HUES6 (cell line): ENCODE results near the gene NFYA.

Experiments used
- H3K27ac ChIP-seq: 2 replicates; pipeline ENCODE4 v1.7.0; 2013; ENCODE audit warnings: low read depth, mild to moderate bottlenecking, low read length, inconsistent platforms
- H3K27me3 ChIP-seq: 2 replicates; pipeline ENCODE4 v1.6.1; 2013; ENCODE audit warnings: low read length; ENCODE audit not compliant: control insufficient read depth, insufficient read depth
- H3K36me3 ChIP-seq: 2 replicates; pipeline ENCODE4 v1.6.1; 2013; ENCODE audit warnings: low read length; ENCODE audit not compliant: control insufficient read depth, insufficient read depth
- H3K4me1 ChIP-seq: 2 replicates; pipeline ENCODE4 v1.6.1; 2013; ENCODE audit warnings: low read length; ENCODE audit not compliant: control insufficient read depth, insufficient read depth
- H3K4me3 ChIP-seq: 2 replicates; pipeline ENCODE4 v1.5.1; 2013; ENCODE audit warnings: low read depth, low read length
- H3K9ac ChIP-seq: one replicate; pipeline ENCODE4 v1.6.1; 2013; ENCODE audit warnings: mild to moderate bottlenecking, low read length
- H3K9me3 ChIP-seq: 2 replicates; pipeline ENCODE4 v1.6.1; 2013; ENCODE audit warnings: low read depth, low read length; ENCODE audit not compliant: control insufficient read depth, insufficient read depth

The NFYA gene

DNA sequence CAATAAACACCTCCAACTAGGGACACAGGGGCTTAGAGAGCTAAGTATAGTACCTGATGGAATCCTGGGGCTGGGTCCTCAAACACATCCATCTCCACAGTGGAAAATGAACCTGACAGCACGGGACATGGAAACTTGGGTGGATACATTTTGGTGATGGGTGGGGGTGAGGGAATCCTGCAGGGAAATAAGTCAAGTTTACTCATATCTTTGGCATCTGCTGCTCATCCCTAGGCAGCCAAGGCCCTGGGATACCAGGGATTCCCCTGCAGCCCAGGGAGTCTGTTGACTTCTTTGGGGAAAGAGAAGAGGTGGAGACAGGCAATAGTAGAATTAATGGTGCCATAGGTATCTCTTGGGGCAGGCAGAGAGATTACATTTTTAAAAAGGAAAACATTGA lies 13.2 kb upstream of the NFYA start:
- no peaks in the 10 kb centered on the region for H3K27me3 ChIP-seq
- H3K4me3 ChIP-seq = no peak overlapping the region
- H3K9me3 ChIP-seq = no peaks in the 10 kb centered on the region
- H3K36me3 ChIP-seq = peaks cover 12% of the 10 kb centered on the region
- H3K4me1 ChIP-seq = peaks cover 15% of the 10 kb centered on the region; the same call in 1 of the 2 replicates
- no peak overlapping the region for H3K9ac ChIP-seq
- H3K27ac ChIP-seq = no peak overlapping the region

DNA sequence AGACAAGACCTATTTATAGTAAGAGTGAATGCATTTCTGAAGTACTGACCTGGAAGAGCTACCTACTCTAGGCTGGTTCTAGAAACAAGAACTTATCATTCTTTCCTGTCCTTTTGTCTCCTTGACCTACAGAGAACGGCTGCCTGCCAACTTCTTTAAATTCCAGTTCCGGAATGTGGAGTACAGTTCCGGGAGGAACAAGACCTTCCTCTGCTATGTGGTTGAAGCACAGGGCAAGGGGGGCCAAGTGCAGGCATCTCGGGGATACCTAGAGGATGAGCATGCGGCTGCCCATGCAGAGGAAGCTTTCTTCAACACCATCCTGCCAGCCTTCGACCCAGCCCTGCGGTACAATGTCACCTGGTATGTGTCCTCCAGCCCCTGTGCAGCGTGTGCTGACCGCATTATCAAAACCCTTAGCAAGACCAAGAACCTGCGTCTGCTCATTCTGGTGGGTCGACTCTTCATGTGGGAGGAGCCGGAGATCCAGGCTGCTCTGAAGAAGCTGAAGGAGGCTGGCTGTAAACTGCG lies 11.5 kb upstream of the NFYA start:
- no peaks in the 10 kb centered on the region for H3K9me3 ChIP-seq
- no peaks in the 10 kb centered on the region for H3K27me3 ChIP-seq
- H3K4me3 ChIP-seq = no peak overlapping the region
- peaks cover 29% of the 10 kb centered on the region for H3K36me3 ChIP-seq
- peaks cover 13% of the 10 kb centered on the region; the same call in 1 of the 2 replicates for H3K4me1 ChIP-seq
- no peak overlapping the region for H3K9ac ChIP-seq
- H3K27ac ChIP-seq = no peak overlapping the region

DNA sequence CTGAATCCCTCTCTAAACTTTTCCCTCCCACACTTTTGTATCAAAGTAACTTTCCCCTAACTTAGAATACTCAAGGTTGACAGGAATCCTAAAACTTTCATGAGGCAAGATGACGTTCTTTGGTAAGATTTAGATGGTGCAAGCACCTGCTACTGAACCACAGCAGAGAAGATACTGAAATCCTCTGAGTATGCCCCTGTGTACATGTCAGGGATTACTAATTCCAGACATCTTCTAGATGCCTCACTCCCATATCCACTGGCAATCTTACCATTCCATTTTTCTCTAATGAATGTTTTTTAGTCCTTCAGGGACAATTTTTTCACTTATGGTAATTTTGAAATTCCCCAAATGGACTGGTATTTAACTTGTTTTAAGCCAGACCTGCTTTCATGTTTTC lies 10.7 kb upstream of the NFYA start:
- peaks cover 13% of the 10 kb centered on the region; the same call in 1 of the 2 replicates for H3K4me1 ChIP-seq
- H3K4me3 ChIP-seq = no peak overlapping the region
- no peak overlapping the region for H3K9ac ChIP-seq
- peaks cover 33% of the 10 kb centered on the region for H3K36me3 ChIP-seq
- no peak overlapping the region for H3K27ac ChIP-seq
- H3K27me3 ChIP-seq = no peaks in the 10 kb centered on the region
- no peaks in the 10 kb centered on the region for H3K9me3 ChIP-seq

DNA sequence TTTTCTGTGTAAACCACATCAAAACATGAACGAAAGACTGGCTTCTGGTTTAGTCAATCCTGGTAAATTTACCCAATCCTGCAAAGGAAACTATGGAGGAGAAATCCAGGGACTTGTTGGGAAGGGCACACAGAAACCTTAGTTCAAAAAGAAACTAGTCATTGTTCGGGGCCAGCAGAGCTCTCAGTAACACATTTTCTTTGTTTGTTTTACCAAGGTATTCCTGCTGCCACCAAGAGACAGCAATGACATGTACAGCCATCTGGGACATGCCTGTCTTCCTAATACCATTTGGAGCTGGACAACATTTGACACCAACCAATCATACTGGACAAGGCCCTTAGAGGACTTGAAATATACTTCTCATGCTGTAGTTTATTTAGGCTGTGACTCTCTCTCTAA lies 8.9 kb upstream of the NFYA start:
- no peak overlapping the region for H3K27ac ChIP-seq
- no peaks in the 10 kb centered on the region for H3K27me3 ChIP-seq
- no peak overlapping the region for H3K9ac ChIP-seq
- peaks cover 7% of the 10 kb centered on the region; the same call in 1 of the 2 replicates for H3K4me1 ChIP-seq
- no peaks in the 10 kb centered on the region for H3K9me3 ChIP-seq
- H3K36me3 ChIP-seq = peaks cover 50% of the 10 kb centered on the region
- H3K4me3 ChIP-seq = no peak overlapping the region

DNA sequence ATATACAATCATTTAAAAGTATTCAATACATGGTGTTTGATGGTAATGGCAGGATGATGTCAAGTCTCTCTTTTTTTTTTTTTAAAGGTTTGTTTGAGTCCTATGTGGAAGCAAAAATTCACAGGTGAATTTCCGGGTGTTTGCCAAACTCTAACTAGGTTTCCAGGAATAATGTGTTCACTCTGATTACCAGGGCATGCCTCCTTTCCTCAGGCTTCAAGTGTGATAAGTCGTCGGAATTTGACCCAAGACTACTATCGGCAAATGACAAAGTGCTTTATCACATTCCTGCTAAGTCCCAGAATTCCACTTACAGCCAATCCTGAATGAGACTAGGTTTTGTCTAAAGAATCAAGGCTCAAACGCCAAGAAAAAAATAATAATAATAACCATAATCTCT lies 7.9 kb upstream of the NFYA start:
- Histone ChIP-seq H3K27ac (no peak overlapping the region), H3K4me3 (no peak overlapping the region), H3K9ac (no peak overlapping the region), H3K9me3 (no peaks in the 10 kb centered on the region), H3K4me1 (no peaks in the 10 kb centered on the region; the same call in 1 of the 2 replicates), H3K27me3 (no peaks in the 10 kb centered on the region), H3K36me3 (peaks cover 50% of the 10 kb centered on the region)

DNA sequence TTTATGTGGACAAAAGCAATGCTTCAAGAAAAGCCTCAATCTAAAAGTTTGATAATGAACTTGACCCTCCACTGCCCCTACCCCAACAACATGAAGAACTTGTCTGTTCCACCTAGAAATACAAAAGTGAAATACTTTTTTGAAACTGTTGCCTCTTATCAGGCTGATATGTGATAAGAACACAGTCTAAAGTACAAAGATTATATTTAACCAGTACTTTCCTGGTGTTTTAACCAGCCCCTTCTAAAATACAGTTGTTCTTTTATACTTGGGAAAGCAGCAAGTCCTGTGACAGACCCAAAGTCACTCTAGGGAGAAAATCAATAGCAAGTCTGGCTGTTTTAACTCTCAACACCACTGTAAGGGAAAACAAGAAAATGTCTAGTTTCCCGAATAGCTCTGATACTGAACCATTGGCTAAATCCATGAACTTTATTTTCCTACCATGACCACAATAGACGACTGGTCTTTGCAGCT lies 7.2 kb upstream of the NFYA start:
- Histone ChIP-seq H3K9ac (no peak overlapping the region), H3K27ac (no peak overlapping the region), H3K27me3 (no peaks in the 10 kb centered on the region), H3K4me1 (no peaks in the 10 kb centered on the region), H3K9me3 (no peaks in the 10 kb centered on the region), H3K4me3 (no peak overlapping the region), H3K36me3 (peaks cover 50% of the 10 kb centered on the region)

DNA sequence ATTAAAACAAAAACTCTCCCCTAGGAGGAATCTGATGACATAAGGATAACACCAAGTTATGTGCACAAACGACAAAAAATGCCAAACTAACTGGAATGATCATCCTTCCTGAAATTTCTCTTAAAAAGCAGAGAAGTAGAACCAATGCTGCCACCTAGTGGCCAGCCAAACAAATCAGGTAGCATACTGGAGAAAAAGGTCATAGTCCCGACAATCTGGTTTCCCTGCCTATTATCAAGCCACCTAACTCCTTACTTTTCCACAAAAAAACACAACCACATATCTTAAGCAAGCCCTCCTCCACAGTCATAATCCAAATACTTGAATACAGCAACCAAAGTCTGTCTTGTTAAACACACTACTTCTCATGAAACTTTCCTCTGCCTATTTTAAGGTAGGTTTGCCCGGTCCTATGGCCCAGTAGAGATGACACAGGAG lies 5.9 kb upstream of the NFYA start:
- H3K9me3 ChIP-seq = no peaks in the 10 kb centered on the region
- peaks cover 45% of the 10 kb centered on the region for H3K36me3 ChIP-seq
- no peak overlapping the region for H3K27ac ChIP-seq
- no peaks in the 10 kb centered on the region for H3K27me3 ChIP-seq
- H3K4me1 ChIP-seq = peaks cover 4% of the 10 kb centered on the region
- no peak overlapping the region for H3K9ac ChIP-seq
- H3K4me3 ChIP-seq = no peak overlapping the region

DNA sequence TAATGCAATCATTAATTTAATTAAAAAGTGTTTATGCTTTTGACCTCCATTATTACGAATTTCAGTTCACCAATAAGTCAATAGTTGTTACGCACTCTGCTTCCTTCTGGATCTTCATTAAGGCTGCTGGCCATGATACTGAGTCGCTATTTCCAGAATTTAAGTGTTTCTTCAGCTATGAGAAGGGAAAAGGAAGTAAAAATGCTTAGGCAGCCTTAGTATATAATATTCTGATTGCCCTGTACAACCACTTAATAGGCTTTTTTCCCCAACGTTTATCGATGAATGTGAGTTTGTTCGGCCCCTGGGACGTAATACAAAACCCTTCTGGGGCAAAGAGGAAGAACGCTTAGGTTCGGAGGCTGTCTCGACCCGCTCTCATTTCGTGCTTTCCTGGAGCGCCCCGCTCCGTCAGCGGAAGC lies 1.3 kb upstream of the NFYA start:
- H3K36me3 ChIP-seq = peaks cover 25% of the 10 kb centered on the region
- no peaks in the 10 kb centered on the region for H3K9me3 ChIP-seq
- H3K4me3 ChIP-seq = peak overlapping the region; percentile 86
- peak overlapping the region; percentile 84; the same call in 1 of the 2 replicates for H3K27ac ChIP-seq
- no peaks in the 10 kb centered on the region for H3K27me3 ChIP-seq
- H3K9ac ChIP-seq = peak overlapping the region; percentile 98
- H3K4me1 ChIP-seq = peaks cover 18% of the 10 kb centered on the region

DNA sequence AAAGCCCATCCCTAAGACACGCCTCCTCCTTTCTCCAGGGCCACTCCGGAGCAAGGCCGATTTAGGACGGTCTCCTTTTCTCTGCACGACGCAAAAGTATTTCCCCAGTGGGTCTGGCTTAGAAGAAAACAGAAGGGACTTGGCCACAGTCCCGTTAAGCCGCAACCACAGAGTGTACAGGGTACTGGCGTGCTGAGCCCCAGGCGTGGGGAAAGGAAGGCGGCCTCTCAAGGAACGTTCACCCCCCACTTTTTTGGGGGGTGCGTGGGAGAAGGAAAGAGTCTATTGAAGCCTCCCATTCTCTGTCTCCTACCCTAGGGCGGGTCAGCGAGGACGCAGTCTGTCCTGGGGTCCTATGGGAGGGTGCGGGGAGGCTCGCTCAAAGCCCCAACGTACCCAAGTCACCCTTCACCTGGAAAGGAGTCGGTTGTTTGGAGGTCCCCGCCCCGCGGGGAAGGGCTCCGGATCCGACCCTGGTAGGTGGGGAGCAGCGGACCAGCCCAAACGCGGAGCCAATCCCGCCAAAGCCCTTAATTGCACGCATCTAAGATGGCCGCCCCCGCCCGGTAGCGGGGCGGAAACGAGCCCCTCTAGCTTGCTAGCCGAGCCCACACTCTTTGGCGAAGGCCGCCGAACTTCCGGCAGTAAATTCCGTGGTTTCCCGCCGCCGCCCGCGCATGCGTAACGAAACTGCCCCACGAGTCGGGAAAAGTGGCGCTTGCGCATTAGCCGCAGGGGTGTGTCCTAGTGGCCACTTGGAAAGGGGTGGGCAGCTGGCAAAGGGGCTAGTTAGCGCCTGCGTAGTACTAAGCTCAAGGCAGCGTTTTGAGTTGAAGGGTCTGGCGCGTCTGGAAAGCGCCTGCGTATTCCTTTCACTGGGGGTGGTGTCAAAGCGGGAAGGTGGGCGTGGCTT lies 595 bp upstream of the NFYA start, which contains the start of gene OARD1:
TSS of gene OARD1 (minus strand) at position 434 of the 913 bp plus-strand sequence. CDS start 722 bp downstream, outside the sequence.
- Histone ChIP-seq H3K4me1 (peaks cover 18% of the 10 kb centered on the region), H3K36me3 (peaks cover 22% of the 10 kb centered on the region), H3K27me3 (no peaks in the 10 kb centered on the region), H3K9ac (peak within 1 kb of the TSS; percentile 98), H3K27ac (peak within 1 kb of the TSS; percentile 93), H3K4me3 (peak within 1 kb of the TSS; percentile 86), H3K9me3 (no peaks in the 10 kb centered on the region)

DNA sequence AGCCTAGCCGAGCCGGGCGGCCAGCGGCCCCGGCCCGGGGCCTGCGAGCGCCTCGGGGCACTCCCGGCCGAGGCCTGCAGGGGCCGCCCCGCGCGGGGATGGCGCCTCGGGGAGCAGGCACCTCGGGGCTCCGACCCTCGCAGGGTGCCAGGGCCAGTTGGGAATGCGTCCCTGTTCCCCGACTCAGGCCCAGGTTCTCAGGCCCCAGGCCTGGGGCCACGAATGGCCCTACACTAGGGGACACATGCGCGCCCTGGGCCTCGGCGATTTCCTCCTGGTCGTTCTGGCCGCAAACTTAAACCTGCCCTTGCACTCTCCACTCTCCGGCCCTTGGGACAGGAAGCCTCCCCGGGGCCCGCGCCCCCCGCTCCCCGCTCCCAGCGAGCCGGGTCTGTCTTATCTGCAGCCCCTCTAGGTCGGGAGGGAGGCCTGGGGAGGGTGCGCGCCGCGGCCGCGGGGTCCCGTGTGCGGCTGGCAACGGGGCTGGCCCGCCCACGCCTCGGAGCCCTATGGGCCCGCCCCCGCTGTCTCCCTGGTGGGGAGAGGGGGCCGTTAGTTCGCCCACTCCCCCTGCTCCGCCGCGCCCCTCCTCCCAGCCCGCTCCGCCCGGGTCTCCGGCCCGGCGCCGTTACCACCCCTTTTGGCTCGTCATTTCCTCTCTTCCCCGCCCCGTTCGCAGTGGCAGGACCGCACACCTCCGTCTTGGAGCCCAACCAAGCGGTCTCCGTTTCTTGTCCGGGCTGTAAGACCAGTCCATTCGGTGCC lies 611 bp downstream of the NFYA start:
- H3K27me3 ChIP-seq = no peaks in the 10 kb centered on the region
- H3K4me3 ChIP-seq = peak overlapping the region; percentile 86
- H3K27ac ChIP-seq = peak overlapping the region; percentile 93
- H3K9ac ChIP-seq = peak overlapping the region; percentile 98
- H3K4me1 ChIP-seq = peaks cover 18% of the 10 kb centered on the region
- peaks cover 14% of the 10 kb centered on the region for H3K36me3 ChIP-seq
- H3K9me3 ChIP-seq = no peaks in the 10 kb centered on the region
